C1 segment of cervical spinal cord (tissue), 14 donors: Measurements from ENCODE around the gene WNK1.

Experiments
- DNase-seq, 14 donors: peaks; one replicate each; lab custom pipeline; 2025; lab: John Stamatoyannopoulos, UW

Gene WNK1

GRCh38 chr12:862303-862911 lies 110.0 kb downstream of the WNK1 start:
- DNase-seq, result no peak

DNA sequence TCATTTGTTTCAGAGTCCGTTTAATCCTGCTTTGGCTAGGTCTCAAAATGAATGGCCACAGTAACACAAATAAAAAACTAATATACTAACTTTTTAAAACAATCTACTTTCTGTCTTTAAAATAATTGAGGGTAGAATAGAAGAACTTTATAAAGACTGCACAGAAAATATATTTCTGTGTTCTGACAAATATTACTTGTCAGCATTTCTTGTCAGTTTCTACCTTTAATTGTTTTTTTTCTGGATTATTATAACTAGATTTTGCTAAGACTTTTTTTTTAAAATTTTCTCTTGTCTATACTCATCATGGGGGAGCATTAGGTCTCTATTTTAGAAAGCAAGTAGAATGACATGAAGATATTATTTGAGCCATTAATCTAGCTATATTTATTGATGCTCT lies 110.9 kb downstream of the WNK1 start:
- DNase-seq, result no peak

DNA sequence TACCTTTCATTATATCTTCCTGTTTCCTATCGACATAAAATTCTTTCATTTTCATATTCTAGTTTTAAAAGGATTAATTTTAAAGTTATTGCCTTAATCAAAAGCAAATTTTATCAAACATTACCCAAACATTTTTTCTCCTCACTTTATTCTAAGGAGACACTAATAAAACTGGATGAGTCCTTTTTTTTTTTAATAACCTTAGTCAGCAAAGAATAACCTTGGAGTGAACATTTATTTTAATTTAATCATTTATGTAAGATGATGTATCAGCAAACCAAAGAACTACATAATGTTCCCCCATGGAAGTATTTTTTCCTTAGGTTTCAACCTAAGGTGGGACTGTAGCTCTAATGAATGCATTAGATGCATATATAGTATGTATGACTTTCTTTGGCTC lies 113.2 kb downstream of the WNK1 start:
- DNase-seq, result no peak

DNA sequence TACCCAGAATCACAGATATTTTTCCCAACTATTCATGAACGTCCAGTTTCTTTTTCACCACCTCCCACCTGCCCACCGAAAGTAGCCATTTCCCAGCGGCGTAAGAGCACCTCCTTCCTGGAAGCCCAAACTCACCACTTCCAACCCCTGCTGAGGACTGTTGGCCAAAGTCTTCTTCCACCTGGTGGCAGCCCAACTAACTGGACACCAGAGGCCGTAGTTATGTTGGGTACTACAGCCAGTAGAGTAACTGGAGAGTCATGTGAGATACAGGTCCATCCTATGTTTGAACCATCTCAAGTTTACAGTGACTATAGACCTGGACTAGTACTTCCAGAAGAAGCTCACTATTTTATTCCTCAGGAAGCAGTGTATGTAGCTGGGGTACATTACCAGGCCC lies 115.5 kb downstream of the WNK1 start:
- no peak for DNase-seq

DNA sequence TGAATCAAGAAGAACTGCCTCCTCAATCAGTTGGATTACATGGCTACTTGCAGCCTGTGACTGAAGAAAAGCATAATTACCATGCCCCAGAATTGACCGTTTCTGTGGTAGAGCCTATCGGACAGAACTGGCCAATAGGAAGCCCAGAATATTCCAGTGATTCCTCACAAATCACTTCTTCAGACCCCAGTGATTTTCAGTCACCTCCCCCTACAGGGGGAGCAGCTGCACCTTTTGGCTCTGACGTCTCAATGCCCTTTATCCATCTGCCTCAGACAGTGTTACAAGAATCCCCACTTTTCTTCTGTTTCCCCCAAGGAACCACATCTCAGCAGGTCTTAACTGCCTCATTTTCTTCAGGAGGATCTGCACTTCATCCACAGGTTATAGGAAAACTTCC lies 116.3 kb downstream of the WNK1 start:
- no peak for DNase-seq

DNA sequence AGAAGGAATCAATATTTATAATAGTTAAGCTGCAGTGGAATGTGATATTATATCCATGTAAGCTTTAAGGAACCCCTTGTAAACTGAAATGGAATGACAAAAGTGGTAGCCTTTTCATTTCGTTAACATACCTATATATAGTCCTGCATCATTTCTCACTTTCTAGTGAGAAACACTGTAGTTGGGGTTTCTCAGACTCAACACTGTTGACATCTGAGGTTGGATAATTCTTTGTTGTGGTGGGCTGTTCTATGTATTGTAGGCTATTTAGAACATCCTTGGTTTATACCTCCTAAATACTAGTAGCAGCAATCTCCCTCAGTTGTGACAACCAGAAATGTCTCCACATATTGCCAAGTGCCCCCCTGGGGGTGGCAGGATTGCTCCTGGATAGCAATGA lies 118.0 kb downstream of the WNK1 start:
- DNase-seq, result no peak

DNA sequence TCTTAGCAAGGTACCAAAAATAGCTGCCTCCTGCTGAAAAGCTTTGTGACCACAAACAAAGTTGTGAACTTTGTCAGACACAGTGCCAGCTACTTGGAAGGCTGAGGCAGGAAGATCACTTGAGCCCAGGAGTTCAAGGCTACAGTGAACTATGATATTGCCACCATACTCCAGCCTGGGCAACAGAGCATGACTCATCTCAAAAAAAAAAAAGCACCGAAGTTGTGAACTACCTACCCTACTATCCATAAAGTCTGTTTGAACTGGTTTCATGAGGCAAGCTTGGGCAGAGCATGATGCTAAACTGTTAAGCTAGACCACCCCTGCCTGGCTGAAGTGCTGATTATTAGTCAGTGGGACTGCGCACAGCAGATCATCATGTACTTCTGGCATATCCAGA lies 121.6 kb downstream of the WNK1 start:
- DNase-seq, result no peak

DNA sequence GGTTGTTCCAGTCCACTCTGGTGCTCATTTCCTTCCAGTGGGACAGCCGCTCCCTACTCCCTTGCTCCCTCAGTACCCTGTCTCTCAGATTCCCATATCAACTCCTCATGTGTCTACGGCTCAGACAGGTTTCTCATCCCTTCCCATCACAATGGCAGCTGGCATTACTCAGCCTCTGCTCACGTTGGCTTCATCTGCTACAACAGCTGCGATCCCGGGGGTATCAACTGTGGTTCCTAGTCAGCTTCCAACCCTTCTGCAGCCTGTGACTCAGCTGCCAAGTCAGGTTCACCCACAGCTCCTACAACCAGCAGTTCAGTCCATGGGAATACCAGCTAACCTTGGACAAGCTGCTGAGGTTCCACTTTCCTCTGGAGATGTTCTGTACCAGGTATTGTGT lies 127.3 kb downstream of the WNK1 start:
- DNase-seq, result no peak

DNA sequence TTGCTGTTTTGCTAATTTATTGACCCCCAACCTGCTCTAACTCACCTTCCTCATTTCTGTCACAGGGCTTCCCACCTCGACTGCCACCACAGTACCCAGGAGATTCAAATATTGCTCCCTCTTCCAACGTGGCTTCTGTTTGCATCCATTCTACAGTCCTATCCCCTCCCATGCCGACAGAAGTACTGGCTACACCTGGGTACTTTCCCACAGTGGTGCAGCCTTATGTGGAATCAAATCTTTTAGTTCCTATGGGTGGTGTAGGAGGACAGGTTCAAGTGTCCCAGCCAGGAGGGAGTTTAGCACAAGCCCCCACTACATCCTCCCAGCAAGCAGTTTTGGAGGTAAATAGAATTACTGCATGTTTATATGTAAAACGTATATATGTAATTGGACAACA lies 128.3 kb downstream of the WNK1 start:
- no peak for DNase-seq

- DNase-seq, result no peak
Observed at GRCh38 chr12:884746-885414, 132.5 kb downstream of the WNK1 start.

GRCh38 chr12:885701-886100 lies 133.3 kb downstream of the WNK1 start:
- no peak for DNase-seq

DNA sequence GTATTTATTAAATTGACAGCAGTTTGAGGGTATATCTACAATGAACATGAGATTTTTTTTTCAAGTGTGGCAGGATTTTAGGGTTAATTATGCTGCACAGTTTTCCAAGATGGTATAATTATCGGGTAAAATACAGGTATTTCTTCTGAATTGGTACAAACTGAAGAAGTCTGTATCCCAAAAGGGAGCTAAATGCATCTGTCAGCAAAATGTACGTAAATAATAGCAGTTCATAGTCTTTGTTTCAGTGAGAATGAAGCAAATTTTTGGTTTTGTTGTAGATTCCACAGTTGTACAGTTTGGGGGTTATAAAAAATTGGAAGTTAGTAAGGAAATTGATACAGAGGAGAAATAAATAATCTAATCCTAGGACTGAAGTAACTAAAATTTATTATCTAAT lies 133.8 kb downstream of the WNK1 start:
- no peak for DNase-seq

DNA sequence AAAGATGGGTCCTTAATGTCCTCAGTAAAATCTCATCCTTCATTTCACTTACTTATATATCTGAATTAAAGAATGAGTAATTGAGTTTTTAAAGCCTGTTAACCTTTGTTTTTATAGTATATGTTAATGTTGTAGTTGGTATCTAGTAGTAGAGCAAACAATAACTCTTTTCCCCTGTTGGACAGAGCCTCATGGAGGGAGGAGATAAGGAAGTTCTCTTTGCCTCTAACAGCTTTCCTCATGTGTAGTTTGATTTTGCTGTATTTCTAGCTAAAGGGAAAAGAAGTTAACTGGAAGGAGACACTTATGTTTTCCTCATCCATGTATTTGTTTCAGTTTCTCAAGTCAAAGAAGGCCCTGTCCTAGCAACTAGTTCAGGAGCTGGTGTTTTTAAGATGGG lies 141.8 kb downstream of the WNK1 start:
- no peak for DNase-seq

DNA sequence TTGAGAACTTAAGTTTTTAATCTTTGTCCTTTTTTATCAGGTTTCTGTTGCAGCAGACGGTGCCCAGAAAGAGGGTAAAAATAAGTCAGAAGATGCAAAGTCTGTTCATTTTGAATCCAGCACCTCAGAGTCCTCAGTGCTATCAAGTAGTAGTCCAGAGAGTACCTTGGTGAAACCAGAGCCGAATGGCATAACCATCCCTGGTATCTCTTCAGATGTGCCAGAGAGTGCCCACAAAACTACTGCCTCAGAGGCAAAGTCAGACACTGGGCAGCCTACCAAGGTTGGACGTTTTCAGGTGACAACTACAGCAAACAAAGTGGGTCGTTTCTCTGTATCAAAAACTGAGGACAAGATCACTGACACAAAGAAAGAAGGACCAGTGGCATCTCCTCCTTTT lies 143.7 kb downstream of the WNK1 start:
- no peak for DNase-seq

DNA sequence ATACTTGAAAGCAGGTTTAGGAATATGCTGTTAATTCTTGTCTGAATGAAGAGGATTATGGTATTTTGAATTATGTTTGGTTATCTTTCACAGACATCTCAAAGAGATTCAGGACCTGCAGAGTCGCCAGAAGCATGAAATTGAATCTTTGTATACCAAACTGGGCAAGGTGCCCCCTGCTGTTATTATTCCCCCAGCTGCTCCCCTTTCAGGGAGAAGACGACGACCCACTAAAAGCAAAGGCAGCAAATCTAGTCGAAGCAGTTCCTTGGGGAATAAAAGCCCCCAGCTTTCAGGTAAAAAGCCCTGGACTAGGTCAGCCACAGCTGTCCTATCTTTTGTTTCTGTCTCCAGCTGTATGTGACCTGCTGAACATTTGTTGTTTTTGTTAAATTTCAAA lies 145.0 kb downstream of the WNK1 start:
- no peak for DNase-seq

GRCh38 chr12:902581-902980 lies 150.2 kb downstream of the WNK1 start:
- DNase-seq, result no peak

- DNase-seq, result no peak
Observed at GRCh38 chr12:903055-903454, 150.7 kb downstream of the WNK1 start.

- DNase-seq, result no peak
Observed at GRCh38 chr12:904010-904414, 151.6 kb downstream of the WNK1 start.

DNA sequence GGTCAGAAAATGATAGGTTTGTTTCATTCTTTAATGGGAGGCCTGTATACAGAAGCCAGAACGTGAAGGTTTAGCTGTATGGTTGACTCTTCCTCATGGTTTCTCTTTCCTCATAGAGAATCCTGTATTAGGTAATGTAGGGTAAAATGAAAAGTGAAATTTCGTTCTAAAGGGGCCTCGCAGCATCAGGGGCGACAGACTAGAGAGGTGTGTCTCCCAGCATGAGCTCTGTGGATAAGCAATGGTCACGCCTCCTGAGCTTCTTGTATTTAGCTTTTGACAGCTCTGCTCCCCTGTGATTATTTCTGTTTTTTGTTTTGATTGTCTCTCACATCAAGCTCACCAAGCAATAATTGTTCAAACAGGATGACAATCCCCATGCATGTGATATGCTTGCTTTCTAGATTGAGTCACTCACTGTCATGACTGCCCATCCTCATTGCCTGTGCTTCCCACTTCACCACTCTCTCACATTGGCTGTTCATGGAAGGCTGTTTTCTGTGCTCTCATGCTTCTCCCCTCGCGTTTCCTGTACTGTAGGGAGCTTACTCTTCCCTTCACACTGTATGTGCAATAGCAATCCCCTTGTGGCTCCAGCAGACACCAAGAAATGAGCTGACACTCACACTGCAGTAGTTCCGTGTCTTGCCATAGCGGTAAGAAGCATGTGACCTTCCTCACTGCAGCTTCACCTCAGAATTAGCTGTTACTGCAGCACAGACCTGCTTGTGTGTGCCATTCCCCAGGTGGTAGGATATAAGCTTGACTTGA lies 153.1 kb downstream of the WNK1 start:
- DNase-seq, result no peak

DNA sequence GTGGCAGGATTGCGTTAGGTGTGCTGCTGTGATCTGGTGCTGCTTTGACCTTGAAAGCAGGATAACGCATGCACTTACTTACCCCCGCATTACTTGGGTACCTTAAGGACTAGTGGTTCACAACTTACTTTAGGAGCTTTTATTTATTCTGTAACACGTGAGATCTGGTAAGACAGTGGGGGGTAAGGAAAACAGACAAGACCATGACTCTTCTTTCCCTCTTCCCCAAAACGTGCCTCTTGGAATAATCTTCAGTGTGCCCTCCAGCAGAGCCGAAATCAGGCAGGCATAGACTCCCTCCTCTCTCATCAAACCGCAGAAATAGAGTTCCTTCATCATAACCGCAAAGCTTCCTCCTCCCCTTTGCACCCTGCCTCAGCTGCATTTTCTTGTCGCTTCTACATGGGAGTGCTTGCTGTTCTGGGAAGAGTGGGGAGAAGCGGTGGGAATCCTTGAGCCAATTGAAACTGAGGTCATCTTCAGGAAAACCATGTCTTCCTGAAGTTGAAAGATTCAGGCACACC lies 153.7 kb downstream of the WNK1 start:
- DNase-seq, result no peak

DNA sequence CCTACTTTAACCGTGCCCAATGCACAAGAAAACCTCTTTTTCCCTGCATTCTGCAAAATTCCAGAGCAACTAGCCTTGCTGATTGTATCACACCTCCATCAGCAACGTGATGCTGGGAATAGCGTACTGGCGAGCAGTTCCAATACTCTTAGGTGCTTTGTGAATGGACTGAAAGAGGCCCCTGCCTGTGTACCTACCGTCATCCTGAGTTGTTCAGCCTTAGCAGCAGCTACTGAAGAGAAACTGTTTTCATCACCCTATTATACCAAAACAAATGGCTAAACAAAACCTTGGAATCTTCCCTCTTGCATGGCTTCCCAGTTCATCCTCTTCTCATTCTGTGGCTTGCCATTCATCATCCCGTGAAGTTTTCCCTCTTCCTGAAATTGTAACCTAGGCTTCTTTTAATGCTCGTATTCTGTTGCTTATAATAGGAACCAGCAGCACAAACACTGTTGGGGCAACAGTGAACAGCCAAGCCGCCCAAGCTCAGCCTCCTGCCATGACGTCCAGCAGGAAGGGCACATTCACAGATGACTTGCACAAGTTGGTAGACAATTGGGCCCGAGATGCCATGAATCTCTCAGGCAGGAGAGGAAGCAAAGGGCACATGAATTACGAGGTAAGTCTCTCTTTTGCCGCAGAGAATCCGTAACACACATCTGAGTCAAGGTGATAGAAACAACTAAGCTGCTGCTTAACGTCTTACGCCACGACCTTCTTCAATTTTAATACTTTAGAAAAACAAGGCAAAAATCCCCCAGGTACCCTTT lies 155.2 kb downstream of the WNK1 start:
- DNase-seq, result no peak

GRCh38 chr12:909861-910260 lies 157.5 kb downstream of the WNK1 start:
- DNase-seq, result no peak
